ENCODE measurements around the gene DSC3.

The DSC3 gene

DNA sequence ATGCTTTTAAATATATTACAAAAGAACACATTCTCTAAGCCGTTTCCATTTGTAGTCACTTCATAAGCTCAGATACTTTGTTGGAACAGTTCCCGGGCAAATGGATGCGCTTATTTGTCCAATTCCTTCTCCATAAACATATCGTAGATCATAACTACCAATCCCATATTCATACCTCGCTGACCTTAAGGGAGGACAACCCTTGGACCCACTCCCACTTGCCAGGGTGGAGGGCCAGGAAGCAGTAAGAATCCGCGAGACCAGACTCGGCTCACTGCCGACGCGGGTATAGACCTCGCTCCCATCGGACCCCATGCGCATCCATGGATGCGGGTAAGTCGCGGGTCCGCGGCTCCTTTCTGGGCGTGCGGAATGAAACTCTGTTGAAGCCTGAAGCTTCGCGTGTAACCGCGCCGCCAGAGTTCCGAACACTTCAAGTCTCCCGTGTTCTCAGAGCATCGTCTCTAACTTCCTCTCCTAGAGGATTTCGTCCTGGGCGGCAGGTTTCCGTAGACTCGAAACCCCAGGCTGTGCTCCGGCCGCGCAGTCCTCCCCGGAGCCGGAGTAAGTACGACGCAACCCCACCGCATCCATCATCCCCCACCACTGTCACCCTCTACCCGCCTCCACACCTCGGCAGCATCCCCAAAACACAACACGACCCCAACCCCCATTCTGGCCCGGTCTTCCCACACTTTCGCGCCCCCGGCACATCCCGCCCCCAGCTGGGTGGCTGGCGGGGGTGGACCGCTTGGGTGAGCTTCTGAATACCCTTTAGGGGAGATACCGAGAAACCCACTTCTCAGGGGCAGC lies 1.1 kb downstream of the DSC3 start (continued):
- TF ChIP-seq, protein P1, sequence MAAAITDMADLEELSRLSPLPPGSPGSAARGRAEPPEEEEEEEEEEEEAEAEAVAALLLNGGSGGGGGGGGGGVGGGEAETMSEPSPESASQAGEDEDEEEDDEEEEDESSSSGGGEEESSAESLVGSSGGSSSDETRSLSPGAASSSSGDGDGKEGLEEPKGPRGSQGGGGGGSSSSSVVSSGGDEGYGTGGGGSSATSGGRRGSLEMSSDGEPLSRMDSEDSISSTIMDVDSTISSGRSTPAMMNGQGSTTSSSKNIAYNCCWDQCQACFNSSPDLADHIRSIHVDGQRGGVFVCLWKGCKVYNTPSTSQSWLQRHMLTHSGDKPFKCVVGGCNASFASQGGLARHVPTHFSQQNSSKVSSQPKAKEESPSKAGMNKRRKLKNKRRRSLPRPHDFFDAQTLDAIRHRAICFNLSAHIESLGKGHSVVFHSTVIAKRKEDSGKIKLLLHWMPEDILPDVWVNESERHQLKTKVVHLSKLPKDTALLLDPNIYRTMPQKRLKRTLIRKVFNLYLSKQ (tag by site-specific recombination; IDR thresholded peaks at IDR 0.05; ENCODE audit: borderline replicate concordance) = no peak
- TF ChIP-seq ZNF596 (tag by site-specific recombination; IDR thresholded peaks at IDR 0.05) (no peak), ZNF184 (tag by site-specific recombination; IDR thresholded peaks at IDR 0.05) (no peak), ZNF561 (tag by site-specific recombination; IDR thresholded peaks at IDR 0.05; ENCODE audit: borderline replicate concordance) (no peak), ZNF623 (tag by site-specific recombination; IDR thresholded peaks at IDR 0.05) (0 out of 2 replicates have a peak, but pooled peaks have one; percentile 5), ZNF629 (tag by site-specific recombination; IDR thresholded peaks at IDR 0.05) (no peak), ZNF621 (tag by site-specific recombination; IDR thresholded peaks at IDR 0.05) (no peak), ZNF776 (tag by site-specific recombination; IDR thresholded peaks at IDR 0.05; ENCODE audit: borderline replicate concordance) (no peak), ZNF112 (tag by site-specific recombination; IDR thresholded peaks at IDR 0.05) (no peak), ZNF670 (tag by site-specific recombination; IDR thresholded peaks at IDR 0.05; ENCODE audit: low read depth) (no peak), ZNF707 (tag by site-specific recombination; IDR thresholded peaks at IDR 0.05) (no peak), GFI1B (tag by site-specific recombination; IDR thresholded peaks at IDR 0.05) (no peak), ZNF324 (tag by site-specific recombination; IDR thresholded peaks at IDR 0.05) (no peak), ZBTB11 (tag by site-specific recombination; conservative IDR thresholded peaks at IDR 0.05; ENCODE audit: low read depth) (peak; percentile 92), GLI4 (tag by site-specific recombination; IDR thresholded peaks at IDR 0.05) (no peak), ZNF488 (tag by site-specific recombination; IDR thresholded peaks at IDR 0.05) (no peak), KLF1 (tag by site-specific recombination; IDR thresholded peaks at IDR 0.05) (peak; percentile 11; the same call in 1 of the 2 replicates), ZNF18 (tag by site-specific recombination; IDR thresholded peaks at IDR 0.05) (no peak), PATZ1 (tag by site-specific recombination; IDR thresholded peaks at IDR 0.05) (peak; percentile 77), ZNF133 (tag by site-specific recombination; IDR thresholded peaks at IDR 0.05) (no peak), BCL11B (tag by site-specific recombination; IDR thresholded peaks at IDR 0.05; ENCODE audit: low read depth) (no peak), ZNF792 (tag by site-specific recombination; IDR thresholded peaks at IDR 0.05) (peak; percentile 2; the same call in 1 of the 2 replicates), ZNF19 (tag by site-specific recombination; IDR thresholded peaks at IDR 0.05; ENCODE audit: low read depth) (no peak), ZNF335 (tag by site-specific recombination; conservative IDR thresholded peaks at IDR 0.05) (peak; percentile 39; the same call in 1 of the 2 replicates), SALL2 (tag by site-specific recombination; IDR thresholded peaks at IDR 0.05; ENCODE audit: borderline replicate concordance) (no peak)
- TF ChIP-seq, protein P2, sequence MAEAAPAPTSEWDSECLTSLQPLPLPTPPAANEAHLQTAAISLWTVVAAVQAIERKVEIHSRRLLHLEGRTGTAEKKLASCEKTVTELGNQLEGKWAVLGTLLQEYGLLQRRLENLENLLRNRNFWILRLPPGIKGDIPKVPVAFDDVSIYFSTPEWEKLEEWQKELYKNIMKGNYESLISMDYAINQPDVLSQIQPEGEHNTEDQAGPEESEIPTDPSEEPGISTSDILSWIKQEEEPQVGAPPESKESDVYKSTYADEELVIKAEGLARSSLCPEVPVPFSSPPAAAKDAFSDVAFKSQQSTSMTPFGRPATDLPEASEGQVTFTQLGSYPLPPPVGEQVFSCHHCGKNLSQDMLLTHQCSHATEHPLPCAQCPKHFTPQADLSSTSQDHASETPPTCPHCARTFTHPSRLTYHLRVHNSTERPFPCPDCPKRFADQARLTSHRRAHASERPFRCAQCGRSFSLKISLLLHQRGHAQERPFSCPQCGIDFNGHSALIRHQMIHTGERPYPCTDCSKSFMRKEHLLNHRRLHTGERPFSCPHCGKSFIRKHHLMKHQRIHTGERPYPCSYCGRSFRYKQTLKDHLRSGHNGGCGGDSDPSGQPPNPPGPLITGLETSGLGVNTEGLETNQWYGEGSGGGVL (tag by site-specific recombination; IDR thresholded peaks at IDR 0.05) = peak; percentile 85
- TF ChIP-seq, protein P3, sequence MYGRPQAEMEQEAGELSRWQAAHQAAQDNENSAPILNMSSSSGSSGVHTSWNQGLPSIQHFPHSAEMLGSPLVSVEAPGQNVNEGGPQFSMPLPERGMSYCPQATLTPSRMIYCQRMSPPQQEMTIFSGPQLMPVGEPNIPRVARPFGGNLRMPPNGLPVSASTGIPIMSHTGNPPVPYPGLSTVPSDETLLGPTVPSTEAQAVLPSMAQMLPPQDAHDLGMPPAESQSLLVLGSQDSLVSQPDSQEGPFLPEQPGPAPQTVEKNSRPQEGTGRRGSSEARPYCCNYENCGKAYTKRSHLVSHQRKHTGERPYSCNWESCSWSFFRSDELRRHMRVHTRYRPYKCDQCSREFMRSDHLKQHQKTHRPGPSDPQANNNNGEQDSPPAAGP (tag by site-specific recombination; IDR thresholded peaks at IDR 0.05) = no peak
